Upper lobe of right lung (tissue), 1 donor: ENCODE data around the gene RHBDD1. TPM values are rescaled to one million over a fixed set of nuclear protein-coding genes. Genes with fewer than 3 reads are reported as not detected.

Experiments used
- ATAC-seq: fragments of 200-7000 bp; cut with Tn5 transposase; one replicate; pipeline ENCODE4 v1.9.1; 2020; ENCODE audit warnings: mild to moderate bottlenecking, moderate library complexity
- DNase-seq: peaks from one replicate; pipeline ENCODE4 v3.0.0-alpha.2; 2020
- H3K27ac ChIP-seq: fragments of 200-600 bp; one replicate; pipeline ENCODE4 v1.8.0; 2022
- H3K27me3 ChIP-seq: fragments of 200-600 bp; one replicate; pipeline ENCODE4 v1.8.0; 2022; ENCODE audit warnings: mild to moderate bottlenecking
- H3K36me3 ChIP-seq: fragments of 200-600 bp; one replicate; pipeline ENCODE4 v1.8.0; 2022
- H3K4me1 ChIP-seq: fragments of 200-600 bp; one replicate; pipeline ENCODE4 v1.8.0; 2022
- H3K4me3 ChIP-seq: fragments of 200-600 bp; one replicate; pipeline ENCODE4 v1.8.0; 2022; ENCODE audit warnings: mild to moderate bottlenecking
- H3K9me3 ChIP-seq: fragments of 200-600 bp; one replicate; pipeline ENCODE4 v1.8.0; 2022
- CTCF ChIP-seq: fragments of 200-600 bp; IDR thresholded peaks from one replicate; pipeline ENCODE4 v1.8.0; 2022; ENCODE audit warnings: antibody characterized with exemption
- intact Hi-C: fragments of 100-400 bp; cut with DNase I; formaldehyde crosslinking; loops from one replicate; pipeline ENCODE4 v1.11.0; 2022
- total RNA-seq: library from RNA; stranded (reverse); fragmentation: NEBNext Ultra II Directional; extraction: Animal tissue kit (Norgen Biotek cat#: 25700); gene quantifications from one replicate; pipeline ENCODE4 v1.2.1, GENCODE V29; 2021
- donor health status: DM: no; HTN: yes; CAD: no; lungs with severe emphysema.

The RHBDD1 gene
- total RNA-seq, 1 donor from 2014 or later = 38.4 TPM

- H3K27me3 ChIP-seq = no peaks in the 10 kb centered on the region
- no peak for TF ChIP-seq CTCF
- DNase-seq (no peak), ATAC-seq (no peak)
- no peaks in the 10 kb centered on the region for H3K9me3 ChIP-seq
- intact Hi-C loops = no loop called here
- H3K4me3 ChIP-seq = no peak overlapping the region
- peaks cover 6% of the 10 kb centered on the region for H3K4me1 ChIP-seq
- no peaks in the 10 kb centered on the region for H3K36me3 ChIP-seq
- H3K27ac ChIP-seq = no peak overlapping the region
Observed at GRCh38 chr2:226888378-226888965, 52.6 kb downstream of the RHBDD1 start.

GRCh38 chr2:226888971-226889370, 53.1 kb downstream of the RHBDD1 start:
- Histone ChIP-seq H3K27me3 (no peaks in the 10 kb centered on the region), H3K36me3 (no peaks in the 10 kb centered on the region), H3K4me3 (no peak overlapping the region), H3K9me3 (no peaks in the 10 kb centered on the region), H3K4me1 (peaks cover 6% of the 10 kb centered on the region), H3K27ac (no peak overlapping the region)
- no peak for TF ChIP-seq CTCF
- ATAC-seq = no peak
- intact Hi-C loops = no loop called here
- no peak for DNase-seq

- Histone ChIP-seq H3K27ac (no peak overlapping the region), H3K36me3 (no peaks in the 10 kb centered on the region), H3K4me3 (no peak overlapping the region), H3K9me3 (no peaks in the 10 kb centered on the region), H3K4me1 (peaks cover 6% of the 10 kb centered on the region), H3K27me3 (no peaks in the 10 kb centered on the region)
- no peak for ATAC-seq
- intact Hi-C loops = no loop called here
- DNase-seq = no peak
- no peak for TF ChIP-seq CTCF
Observed at GRCh38 chr2:226890286-226890685, 54.4 kb downstream of the RHBDD1 start.

GRCh38 chr2:226891780-226892590, 56.1 kb downstream of the RHBDD1 start:
- intact Hi-C loops = no loop called here
- H3K4me3 ChIP-seq = no peak overlapping the region
- H3K27me3 ChIP-seq = no peaks in the 10 kb centered on the region
- DNase-seq (no peak), ATAC-seq (no peak)
- no peaks in the 10 kb centered on the region for H3K9me3 ChIP-seq
- TF ChIP-seq CTCF = no peak
- H3K27ac ChIP-seq = no peak overlapping the region
- H3K4me1 ChIP-seq = peaks cover 6% of the 10 kb centered on the region
- H3K36me3 ChIP-seq = no peaks in the 10 kb centered on the region

GRCh38 chr2:226892729-226893128, 56.9 kb downstream of the RHBDD1 start:
- TF ChIP-seq CTCF = no peak
- Histone ChIP-seq H3K4me3 (no peak overlapping the region), H3K27ac (no peak overlapping the region), H3K9me3 (no peaks in the 10 kb centered on the region), H3K4me1 (peaks cover 6% of the 10 kb centered on the region), H3K36me3 (no peaks in the 10 kb centered on the region), H3K27me3 (no peaks in the 10 kb centered on the region)
- ATAC-seq (no peak), DNase-seq (no peak)
- intact Hi-C loops = no loop called here
